Neuronal stem cell (in vitro differentiated cells): ENCODE measurements around the gene RPN1.

Source experiments
- DNase-seq: peaks from one replicate; pipeline ENCODE4 v3.0.0-alpha.2; 2013; ENCODE audit warnings: low spot score
- H2AFZ ChIP-seq: one replicate; pipeline ENCODE4 v1.6.1; 2013; ENCODE audit warnings: mild to moderate bottlenecking, low read length, inconsistent platforms
- H2AK5ac ChIP-seq: 2 replicates; pipeline ENCODE4 v1.6.1; 2013; ENCODE audit warnings: low read depth, mild to moderate bottlenecking, inconsistent platforms, low read length, moderate library complexity, mixed read lengths
- H2BK120ac ChIP-seq: 2 replicates; pipeline ENCODE4 v1.6.1; 2013; ENCODE audit warnings: low read depth, mild to moderate bottlenecking, inconsistent platforms, low read length, moderate library complexity, mixed read lengths
- H2BK12ac ChIP-seq: one replicate; pipeline ENCODE4 v1.6.1; 2013; ENCODE audit warnings: low read length, inconsistent platforms
- H2BK15ac ChIP-seq: 2 replicates; pipeline ENCODE4 v1.6.1; 2013; ENCODE audit warnings: mild to moderate bottlenecking, low read length, inconsistent platforms, mixed read lengths
- H2BK5ac ChIP-seq: one replicate; pipeline ENCODE4 v1.6.1; 2013; ENCODE audit warnings: inconsistent platforms, mild to moderate bottlenecking, low read length, moderate library complexity
- H3K14ac ChIP-seq: one replicate; pipeline ENCODE4 v1.6.1; 2013; ENCODE audit warnings: low read length, inconsistent platforms
- H3K18ac ChIP-seq: 2 replicates; pipeline ENCODE4 v1.6.1; 2013; ENCODE audit warnings: low read length, inconsistent platforms
- H3K23ac ChIP-seq: 2 replicates; pipeline ENCODE4 v1.6.1; 2013; ENCODE audit warnings: low read depth, mild to moderate bottlenecking, mixed read lengths, low read length, inconsistent platforms; ENCODE audit not compliant: poor library complexity
- H3K27ac ChIP-seq: replicated peaks from 3 replicates; pipeline ENCODE4 v1.5.1; 2013; ENCODE audit warnings: low read length, inconsistent platforms
- H3K27me3 ChIP-seq, 3 experiments: 2 replicates each; pipeline ENCODE4 v1.6.1; 2013; ENCODE audit warnings: low read length in 3 of 3, mild to moderate bottlenecking in 2 of 3, inconsistent platforms in 1 of 3, low read depth in 1 of 3, mixed read lengths in 1 of 3, moderate library complexity in 1 of 3; ENCODE audit not compliant: control insufficient read depth in 3 of 3, insufficient read depth in 3 of 3
- H3K36me3 ChIP-seq, 2 donors: replicated peaks in 1 of 2; 2 replicates each; pipeline ENCODE4 v1.6.1; 2013; ENCODE audit warnings: low read length in 2 of 2; ENCODE audit not compliant: control insufficient read depth in 2 of 2, insufficient read depth in 2 of 2
- H3K4ac ChIP-seq: 2 replicates; pipeline ENCODE4 v1.6.1; 2013; ENCODE audit warnings: inconsistent platforms, mild to moderate bottlenecking, low read length, moderate library complexity
- H3K4me1 ChIP-seq, 2 donors: 1 replicate in 1 of 2; 2 replicates in 1 of 2; pipeline ENCODE4 v1.6.1; 2013; ENCODE audit warnings: low read length in 2 of 2, low read depth in 1 of 2; ENCODE audit not compliant: control insufficient read depth in 2 of 2, insufficient read depth in 1 of 2
- H3K4me2 ChIP-seq: one replicate; pipeline ENCODE4 v1.6.1; 2013; ENCODE audit warnings: mild to moderate bottlenecking, low read length, inconsistent platforms; ENCODE audit not compliant: insufficient read depth, poor library complexity, severe bottlenecking
- H3K4me3 ChIP-seq, 2 donors: 2 replicates each; pipeline ENCODE4 v1.5.1; 2013; ENCODE audit warnings: low read length in 2 of 2, mild to moderate bottlenecking in 2 of 2, inconsistent platforms in 1 of 2, moderate library complexity in 1 of 2
- H3K79me1 ChIP-seq: one replicate; pipeline ENCODE4 v1.6.1; 2013; ENCODE audit warnings: low read depth, mild to moderate bottlenecking, inconsistent platforms, low read length, moderate library complexity
- H3K9ac ChIP-seq: one replicate; pipeline ENCODE4 v1.6.1; 2013; ENCODE audit warnings: mild to moderate bottlenecking, low read depth, low read length, inconsistent platforms; ENCODE audit not compliant: poor library complexity
- H3K9me3 ChIP-seq, 2 donors: replicated peaks in 1 of 2; 2 replicates each; pipeline versions ENCODE3 to v1.6.1; 2013; ENCODE audit warnings: low read length in 2 of 2, mild to moderate bottlenecking in 2 of 2, inconsistent platforms in 1 of 2, low read depth in 1 of 2, mixed read lengths in 1 of 2, moderate library complexity in 1 of 2; ENCODE audit not compliant: control insufficient read depth in 2 of 2, insufficient read depth in 1 of 2
- H4K8ac ChIP-seq: one replicate; pipeline ENCODE4 v1.6.1; 2013; ENCODE audit warnings: low read depth, mild to moderate bottlenecking, inconsistent platforms, low read length, moderate library complexity
- H4K91ac ChIP-seq: one replicate; pipeline ENCODE4 v1.6.1; 2013; ENCODE audit warnings: low read length, low read depth, mild to moderate bottlenecking, inconsistent platforms; ENCODE audit not compliant: poor library complexity
- WGBS, 2 donors: extraction: QIAGEN DNeasy Blood & Tissue Kit; methylation state at CpG; one replicate each; pipeline ENCODE4 v1.1.7; 2013; ENCODE audit warnings: missing lambda C conversion rate in 2 of 2, mixed read lengths in 1 of 2; ENCODE audit not compliant: insufficient read length in 2 of 2, insufficient replicate concordance in 1 of 2; ENCODE audit errors: extremely low coverage in 2 of 2; 5-methylcytosine and 5-hydroxymethylcytosine counted together

RPN1 gene

GRCh38 chr3:128683957-128684356 lies 33.3 kb upstream of the RPN1 start:
- H4K91ac ChIP-seq: no peak overlapping the region
- H3K14ac ChIP-seq: no peak overlapping the region
- no peak overlapping the region for H3K9ac ChIP-seq
- H3K27me3 ChIP-seq: no peaks in the 10 kb centered on the region
- no peak overlapping the region for H3K4ac ChIP-seq
- H4K8ac ChIP-seq: no peak overlapping the region
- H2BK120ac ChIP-seq: no peak overlapping the region
- no peak overlapping the region for H3K23ac ChIP-seq
- no peaks in the 10 kb centered on the region for H3K36me3 ChIP-seq
- no peaks in the 10 kb centered on the region for H3K79me1 ChIP-seq
- H3K27ac ChIP-seq: no peak overlapping the region
- H3K4me3 ChIP-seq: no peak overlapping the region
- no peaks in the 10 kb centered on the region for H3K9me3 ChIP-seq
- no peak overlapping the region for H2AK5ac ChIP-seq
- WGBS, 2 donors: no CpG with 5 or more reads among the region's 3 CpGs
- H3K18ac ChIP-seq: no peak overlapping the region
- no peak overlapping the region for H2BK15ac ChIP-seq
- no peak overlapping the region for H2AFZ ChIP-seq
- no peak overlapping the region for H2BK12ac ChIP-seq
- peaks cover 0 to 7% of the 10 kb centered on the region in 2 donors for H3K4me1 ChIP-seq
- H3K4me2 ChIP-seq: no peak overlapping the region
- H2BK5ac ChIP-seq: no peak overlapping the region
- DNase-seq: no peak

- no peak for DNase-seq
- H4K8ac ChIP-seq: no peak overlapping the region
- H3K36me3 ChIP-seq: no peaks in the 10 kb centered on the region
- peak overlapping the region; percentile 59 to 88 for H3K4me3 ChIP-seq
- no peak overlapping the region for H2BK15ac ChIP-seq
- no peaks in the 10 kb centered on the region for H3K9me3 ChIP-seq
- H2AK5ac ChIP-seq: no peak overlapping the region
- peak overlapping the region; percentile 98 for H3K27ac ChIP-seq
- H2BK12ac ChIP-seq: no peak overlapping the region
- peak overlapping the region; percentile 81 for H2AFZ ChIP-seq
- no peak overlapping the region for H3K9ac ChIP-seq
- H2BK5ac ChIP-seq: peak overlapping the region; percentile 83
- no peak overlapping the region for H3K4ac ChIP-seq
- no peak overlapping the region for H3K23ac ChIP-seq
- H3K79me1 ChIP-seq: no peaks in the 10 kb centered on the region
- no peak overlapping the region for H3K14ac ChIP-seq
- peak overlapping the region; percentile 56 for H3K4me2 ChIP-seq
- H2BK120ac ChIP-seq: no peak overlapping the region
- H3K4me1 ChIP-seq: peaks cover 0 to 4% of the 10 kb centered on the region in 2 donors
- H3K18ac ChIP-seq: no peak overlapping the region
- H3K27me3 ChIP-seq: peaks cover 0 to 1% (median 0%) of the 10 kb centered on the region in 3 experiments
- H4K91ac ChIP-seq: no peak overlapping the region
- no CpG with 5 or more reads among the region's 9 CpGs for WGBS, 2 donors
Measured at GRCh38 chr3:128681369-128681829, 30.8 kb upstream of the RPN1 start.

- H3K27me3 ChIP-seq: peaks cover 0 to 1% (median 0%) of the 10 kb centered on the region in 3 experiments
- H2BK15ac ChIP-seq: peak overlapping the region; percentile 78
- no peaks in the 10 kb centered on the region for H3K36me3 ChIP-seq
- no peaks in the 10 kb centered on the region for H3K9me3 ChIP-seq
- WGBS, 2 donors: no CpG with 5 or more reads among the region's 67 CpGs
- H3K4ac ChIP-seq: peak overlapping the region; percentile 77
- H3K4me1 ChIP-seq: peaks cover 0 to 4% of the 10 kb centered on the region in 2 donors
- H3K14ac ChIP-seq: no peak overlapping the region
- H3K4me3 ChIP-seq: peak overlapping the region; percentile 59 to 88
- peak overlapping the region; percentile 97 for H3K9ac ChIP-seq
- H2BK120ac ChIP-seq: no peak overlapping the region
- H3K18ac ChIP-seq: peak overlapping the region; percentile 97
- H4K91ac ChIP-seq: no peak overlapping the region
- H2AK5ac ChIP-seq: no peak overlapping the region
- peak overlapping the region; percentile 87 for H3K23ac ChIP-seq
- peak overlapping the region; percentile 56 for H3K4me2 ChIP-seq
- peak overlapping the region; percentile 75 for H4K8ac ChIP-seq
- H3K79me1 ChIP-seq: no peaks in the 10 kb centered on the region
- peak overlapping the region; percentile 83 for H2BK5ac ChIP-seq
- H2BK12ac ChIP-seq: no peak overlapping the region
- peak overlapping the region; percentile 81 for H2AFZ ChIP-seq
- DNase-seq: peak; percentile 97
- peak overlapping the region; percentile 98 for H3K27ac ChIP-seq
Measured at GRCh38 chr3:128680603-128681368, 30.2 kb upstream of the RPN1 start.

GRCh38 chr3:128679338-128679737 lies 28.7 kb upstream of the RPN1 start:
- H2AK5ac ChIP-seq: no peak overlapping the region
- H3K4me1 ChIP-seq: peaks cover 0 to 4% of the 10 kb centered on the region in 2 donors
- no peak overlapping the region for H3K4me3 ChIP-seq
- no peak overlapping the region for H2BK12ac ChIP-seq
- H3K27ac ChIP-seq: no peak overlapping the region
- no peak for DNase-seq
- H3K23ac ChIP-seq: no peak overlapping the region
- no peak overlapping the region for H2BK15ac ChIP-seq
- H3K79me1 ChIP-seq: no peaks in the 10 kb centered on the region
- H3K27me3 ChIP-seq: peaks cover 0 to 1% (median 0%) of the 10 kb centered on the region in 3 experiments
- H3K9ac ChIP-seq: no peak overlapping the region
- no peaks in the 10 kb centered on the region for H3K36me3 ChIP-seq
- H2BK120ac ChIP-seq: no peak overlapping the region
- no peak overlapping the region for H4K8ac ChIP-seq
- no peaks in the 10 kb centered on the region for H3K9me3 ChIP-seq
- H3K4me2 ChIP-seq: no peak overlapping the region
- H4K91ac ChIP-seq: no peak overlapping the region
- H3K14ac ChIP-seq: no peak overlapping the region
- H3K18ac ChIP-seq: no peak overlapping the region
- no peak overlapping the region for H2AFZ ChIP-seq
- no peak overlapping the region for H3K4ac ChIP-seq
- no peak overlapping the region for H2BK5ac ChIP-seq
- WGBS, 2 donors: no CpG with 5 or more reads among the region's 2 CpGs
